Neural cell (in vitro differentiated cells): ENCODE measurements around the gene PSMD8. TPM values are rescaled to one million over a fixed set of nuclear protein-coding genes. Genes with fewer than 3 reads are reported as not detected.

Experiments used
- H2AFZ ChIP-seq: fragments of 200-600, 300-800 bp; sonication (generic), shearing (Covaris generic); 2 replicates; pipeline ENCODE4 v1.6.0; 2014; ENCODE audit warnings: low read depth, mild to moderate bottlenecking, antibody characterized with exemption, low read length, moderate library complexity
- H3F3A ChIP-seq: fragments of 200-600 bp; shearing (Covaris generic); 2 replicates; pipeline ENCODE4 v1.6.1; 2016; ENCODE audit warnings: mild to moderate bottlenecking, moderate library complexity, mixed read lengths, antibody characterized with exemption, low read length; ENCODE audit not compliant: insufficient read depth, poor library complexity, severe bottlenecking
- H3K27ac ChIP-seq: fragments of 200-600, 300-800 bp; sonication (generic), shearing (Covaris generic); 2 replicates; pipeline ENCODE4 v1.5.1; 2014; ENCODE audit warnings: mild to moderate bottlenecking, low read length, moderate library complexity
- H3K27me3 ChIP-seq: fragments of 300-800, 200-600 bp; sonication (generic), shearing (Covaris generic); 2 replicates; pipeline ENCODE4 v1.6.0; 2014; ENCODE audit warnings: mild to moderate bottlenecking, low read depth, low read length, moderate library complexity; ENCODE audit not compliant: insufficient read depth
- H3K36me3 ChIP-seq: fragments of 300-800, 200-600 bp; sonication (generic), shearing (Covaris generic); 2 replicates; pipeline ENCODE4 v1.5.1; 2014; ENCODE audit warnings: mild to moderate bottlenecking, antibody characterized with exemption, low read length, moderate library complexity; ENCODE audit not compliant: insufficient read depth
- H3K4me2 ChIP-seq: fragments of 300-800, 200-600 bp; sonication (generic), shearing (Covaris generic); 2 replicates; pipeline ENCODE4 v1.6.0; 2014; ENCODE audit warnings: mild to moderate bottlenecking, low read length
- H3K4me3 ChIP-seq: fragments of 300-800, 200-600 bp; sonication (generic), shearing (Covaris generic); 2 replicates; pipeline ENCODE4 v1.5.1; 2014; ENCODE audit warnings: mild to moderate bottlenecking, low read length, moderate library complexity
- H3K79me2 ChIP-seq: fragments of 200-600 bp; shearing (Covaris generic); replicated peaks from 2 replicates; pipeline ENCODE4 v1.6.0; 2014; ENCODE audit warnings: mild to moderate bottlenecking, low read length, moderate library complexity; ENCODE audit not compliant: insufficient read depth
- H3K9ac ChIP-seq: fragments of 300-800, 200-600 bp; sonication (generic), shearing (Covaris generic); 2 replicates; pipeline ENCODE4 v1.6.1; 2016; ENCODE audit warnings: mild to moderate bottlenecking, low read length, mixed read lengths
- H3K9me2 ChIP-seq: fragments of 200-600 bp; shearing (Covaris generic); 2 replicates; pipeline ENCODE4 v1.6.1; 2016; ENCODE audit warnings: mild to moderate bottlenecking, low read length, mixed read lengths; ENCODE audit not compliant: insufficient read depth
- H3K9me3 ChIP-seq: fragments of 200-600, 300-800 bp; sonication (generic), shearing (Covaris generic); 2 replicates; pipeline ENCODE4 v1.6.1; 2016; ENCODE audit warnings: mild to moderate bottlenecking, mixed run types, low read length, moderate library complexity, mixed read lengths
- H4K20me1 ChIP-seq: fragments of 200-600 bp; shearing (Covaris generic); 2 replicates; pipeline ENCODE4 v1.6.1; 2016; ENCODE audit warnings: mild to moderate bottlenecking, mixed run types; ENCODE audit not compliant: insufficient read depth
- CTCF ChIP-seq: fragments of 450-650 bp; IDR thresholded peaks from 2 replicates; pipeline ENCODE4 v1.5.1; 2014; ENCODE audit warnings: antibody characterized with exemption, mild to moderate bottlenecking, moderate library complexity; ENCODE audit not compliant: poor library complexity, severe bottlenecking
- EP300 ChIP-seq: fragments of 450-650 bp; conservative IDR thresholded peaks from 2 replicates; pipeline ENCODE4 v1.6.1; 2014; ENCODE audit warnings: antibody characterized with exemption, mild to moderate bottlenecking, moderate library complexity; ENCODE audit not compliant: poor library complexity, severe bottlenecking
- EZH2 ChIP-seq: fragments of 200-600, 300-800 bp; shearing (Covaris generic), sonication (generic); IDR thresholded peaks from 2 replicates; pipeline ENCODE4 v1.6.1; 2014; ENCODE audit warnings: antibody characterized with exemption, low read length, borderline replicate concordance, mild to moderate bottlenecking; ENCODE audit not compliant: insufficient read depth, poor library complexity, severe bottlenecking
- MXI1 ChIP-seq: fragments of 450-650 bp; conservative IDR thresholded peaks from 2 replicates; pipeline ENCODE4 v1.6.1; 2014; ENCODE audit warnings: antibody characterized with exemption, mild to moderate bottlenecking; ENCODE audit not compliant: poor library complexity, severe bottlenecking
- POLR2AphosphoS5 ChIP-seq: IDR thresholded peaks from 2 replicates; pipeline ENCODE4 v1.6.1; 2012
- RAD21 ChIP-seq: fragments of 450-650 bp; conservative IDR thresholded peaks from 2 replicates; pipeline ENCODE4 v1.6.1; 2014; ENCODE audit warnings: antibody characterized with exemption, mild to moderate bottlenecking, moderate library complexity
- REST ChIP-seq: IDR thresholded peaks from 2 replicates; pipeline ENCODE4 v1.6.1; 2012; ENCODE audit warnings: borderline replicate concordance
- SMC3 ChIP-seq: fragments of 450-650 bp; conservative IDR thresholded peaks from 2 replicates; pipeline ENCODE4 v1.6.1; 2014; ENCODE audit warnings: antibody characterized with exemption, mild to moderate bottlenecking, moderate library complexity; ENCODE audit not compliant: poor library complexity
- TAF1 ChIP-seq: IDR thresholded peaks from 2 replicates; pipeline ENCODE4 v1.6.1; 2012; ENCODE audit warnings: low read depth
- polyA plus RNA-seq: library from polyadenylated mRNA; depleted of rRNA; stranded (reverse); fragments of >200 nt; gene quantifications from 2 replicates; pipeline ENCODE4 v1.2.3, GENCODE V29; 2014

The PSMD8 gene
- polyA plus RNA-seq, 1 donor from 2014 or later = 334 TPM

- Histone ChIP-seq H3K27ac (no peak overlapping the region), H2AFZ (no peak overlapping the region), H3K9me3 (no peaks in the 10 kb centered on the region), H3K4me3 (no peak overlapping the region), H3K9me2 (no peaks in the 10 kb centered on the region), H3K79me2 (peaks cover 14% of the 10 kb centered on the region), H3K27me3 (no peaks in the 10 kb centered on the region), H3K4me2 (no peak overlapping the region), H3F3A (no peaks in the 10 kb centered on the region), H3K36me3 (no peaks in the 10 kb centered on the region), H4K20me1 (no peaks in the 10 kb centered on the region), H3K9ac (no peak overlapping the region)
- no peak for TF ChIP-seq SMC3
- TF ChIP-seq RAD21 = no peak
- no peak for TF ChIP-seq MXI1
- no peak for TF ChIP-seq TAF1
- TF ChIP-seq REST = no peak
- TF ChIP-seq POLR2AphosphoS5 = no peak
- TF ChIP-seq CTCF = no peak
- TF ChIP-seq EP300 = no peak
- no peak for TF ChIP-seq EZH2
These were observed 12.1 kb downstream of the PSMD8 start for GRCh38 chr19:38386300-38386970.

GRCh38 chr19:38386971-38387549 lies 12.7 kb downstream of the PSMD8 start:
- Histone ChIP-seq H3K4me2 (peak overlapping the region; percentile 32), H4K20me1 (no peaks in the 10 kb centered on the region), H3F3A (no peaks in the 10 kb centered on the region), H3K27ac (peak overlapping the region; percentile 100), H3K9ac (peak overlapping the region; percentile 100), H3K9me2 (no peaks in the 10 kb centered on the region), H3K79me2 (peaks cover 14% of the 10 kb centered on the region), H3K4me3 (peak overlapping the region; percentile 98), H2AFZ (no peak overlapping the region), H3K27me3 (no peaks in the 10 kb centered on the region), H3K9me3 (no peaks in the 10 kb centered on the region), H3K36me3 (no peaks in the 10 kb centered on the region)
- TF ChIP-seq SMC3 (no peak), RAD21 (no peak), TAF1 (no peak), POLR2AphosphoS5 (no peak), EP300 (no peak), REST (no peak), EZH2 (no peak), CTCF (no peak), MXI1 (no peak)
